Fibroblast of lung (primary cell): ENCODE results near the gene RTKN2. TPM values are rescaled to one million over a fixed set of nuclear protein-coding genes. Genes with fewer than 3 reads are reported as not detected.

ENCODE experiments used
- DNase-seq, 2 donors: peaks; one replicate each; pipeline versions ENCODE4 v3.0.0 to v3.0.0-alpha.2; 2010; ENCODE audit warnings: low read depth in 2 of 2
- H2AFZ ChIP-seq: 2 replicates; pipeline ENCODE4 v1.5.1; 2012; ENCODE audit warnings: low read length, control low read depth, inconsistent platforms
- H3K27ac ChIP-seq: 2 replicates; pipeline ENCODE4 v1.5.1; 2011; ENCODE audit warnings: low read length, control low read depth; ENCODE audit not compliant: insufficient read depth
- H3K27me3 ChIP-seq: 2 replicates; pipeline ENCODE4 v1.5.1; 2011; ENCODE audit warnings: mild to moderate bottlenecking, low read length; ENCODE audit not compliant: control insufficient read depth, insufficient read depth
- H3K36me3 ChIP-seq: 2 replicates; pipeline ENCODE4 v1.5.1; 2011; ENCODE audit warnings: low read length; ENCODE audit not compliant: control insufficient read depth, insufficient read depth
- H3K4me1 ChIP-seq: 2 replicates; pipeline ENCODE4 v1.5.1; 2011; ENCODE audit warnings: low read length; ENCODE audit not compliant: control insufficient read depth, insufficient read depth; ENCODE audit errors: extremely low read depth
- H3K4me2 ChIP-seq: 2 replicates; pipeline ENCODE4 v1.5.1; 2011; ENCODE audit warnings: low read length, control low read depth; ENCODE audit not compliant: insufficient read depth; ENCODE audit errors: extremely low read depth
- H3K4me3 ChIP-seq, 4 experiments: fragments of 200-600 bp in 1 of 4; sonication (generic) in 1 of 4; replicated peaks in 1 of 4; 2 replicates each; pipeline ENCODE4 v1.5.1; 2011 to 2016; ENCODE audit warnings: low read length in 4 of 4, low read depth in 3 of 4, mild to moderate bottlenecking in 3 of 4, control low read depth in 2 of 4, inconsistent platforms in 1 of 4, mixed read lengths in 1 of 4; ENCODE audit not compliant: insufficient read depth in 1 of 4; ENCODE audit errors: control extremely low read depth in 1 of 4
- H3K79me2 ChIP-seq: 2 replicates; pipeline ENCODE4 v1.5.1; 2012; ENCODE audit warnings: mild to moderate bottlenecking, low read length, inconsistent platforms; ENCODE audit not compliant: control insufficient read depth, insufficient read depth
- H3K9ac ChIP-seq: 2 replicates; pipeline ENCODE4 v1.5.1; 2011; ENCODE audit warnings: mild to moderate bottlenecking, low read length, control low read depth; ENCODE audit not compliant: insufficient read depth
- H3K9me3 ChIP-seq: 2 replicates; pipeline ENCODE4 v1.5.1; 2012; ENCODE audit warnings: low read depth, low read length; ENCODE audit not compliant: control insufficient read depth, insufficient read depth
- H4K20me1 ChIP-seq: 2 replicates; pipeline ENCODE4 v1.5.1; 2011; ENCODE audit warnings: low read length; ENCODE audit not compliant: control insufficient read depth, insufficient read depth; ENCODE audit errors: extremely low read depth
- EZH2 ChIP-seq: IDR thresholded peaks from 2 replicates; pipeline ENCODE4 v1.5.1; 2012; ENCODE audit warnings: low read length, control low read depth, mild to moderate bottlenecking; ENCODE audit errors: missing control alignments
- polyA plus RNA-seq, 2 donors: library from polyadenylated mRNA; depleted of rRNA in 1 of 2; stranded (reverse) in 1 of 2; unstranded in 1 of 2; fragments of >200 nt; gene quantifications; 2 replicates each; pipeline ENCODE4 v1.2.1, GENCODE V29; 2011 to 2012; ENCODE audit warnings: missing spikeins in 1 of 2
- total RNA-seq: library from RNA; depleted of rRNA; stranded (reverse); fragments of >200 nt; gene quantifications from 2 replicates; pipeline ENCODE4 v1.2.1, GENCODE V29; 2014
- TF ChIP-seq, protein P1 (sequence below), 2 donors: IDR thresholded peaks in 1 of 2; conservative IDR thresholded peaks in 1 of 2; 1 replicate in 1 of 2; 2 replicates in 1 of 2; pipeline ENCODE4 v1.5.1; 2011 to 2012; ENCODE audit warnings: low read length in 2 of 2, control low read depth in 1 of 2, inconsistent platforms in 1 of 2, low read depth in 1 of 2, mild to moderate bottlenecking in 1 of 2

Gene RTKN2
- total and polyA plus RNA-seq, 2 donors (not counting 1 experiment from before 2014, with no cell fraction given), result 1.1 to 1.2 TPM

GRCh38 chr10:62170732-62171131, 97.9 kb downstream of the RTKN2 start:
- DNase-seq, result no peak
- no peaks in the 10 kb centered on the region for H3K79me2 ChIP-seq

DNA sequence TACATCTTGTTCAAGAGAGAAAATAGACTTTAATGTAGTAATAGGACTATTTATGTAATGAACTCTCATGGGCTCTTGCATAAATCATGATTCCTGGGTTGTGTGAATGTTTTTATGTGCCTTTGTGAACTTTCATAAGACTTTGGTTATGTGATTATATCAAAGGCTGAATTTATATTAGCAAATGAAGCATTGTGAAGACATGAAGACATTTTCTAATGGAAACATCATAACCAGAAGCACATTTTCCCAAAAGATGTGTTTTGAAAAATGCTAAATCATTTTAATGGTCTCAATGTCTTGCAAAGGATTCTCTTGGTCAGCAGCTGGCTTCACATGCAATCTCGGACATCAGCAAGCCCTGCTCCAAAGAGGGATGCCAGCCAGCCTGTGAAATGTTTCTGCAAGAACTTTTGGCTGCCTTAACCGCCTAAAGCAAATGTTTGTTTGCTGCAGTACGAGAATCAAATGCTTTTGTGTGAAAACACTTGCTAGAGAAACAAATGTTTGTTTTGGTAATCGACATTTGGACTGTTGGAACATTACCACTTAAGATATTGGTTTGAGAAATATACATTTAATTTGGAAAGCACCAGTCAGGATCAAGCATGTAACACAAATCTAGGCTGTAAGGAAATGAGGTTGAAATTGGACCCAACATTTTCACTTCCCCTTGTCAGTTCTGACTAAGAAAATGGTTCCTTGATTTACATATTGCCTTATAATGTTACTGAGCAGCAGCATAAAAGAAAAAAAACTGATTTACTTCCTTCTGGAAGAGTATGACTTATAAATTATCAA, 102.1 kb downstream of the RTKN2 start:
- Histone ChIP-seq H3K4me3 (peak overlapping the region in 1 of 4 experiments; percentile 4), H3K9me3 (no peaks in the 10 kb centered on the region), H3K4me2 (peak overlapping the region; percentile 46), H3K27ac (no peak overlapping the region), H4K20me1 (no peaks in the 10 kb centered on the region), H3K36me3 (no peaks in the 10 kb centered on the region), H3K9ac (no peak overlapping the region), H3K4me1 (peaks cover 2% of the 10 kb centered on the region), H2AFZ (peak overlapping the region; percentile 65), H3K27me3 (no peaks in the 10 kb centered on the region), H3K79me2 (no peaks in the 10 kb centered on the region)
- TF ChIP-seq EZH2, result no peak
- peak in 1 of 2 donors; percentile 85 for DNase-seq

More at GRCh38 chr10:62170732-62171131, 97.9 kb downstream of the RTKN2 start:
- no peak overlapping the region for H3K4me3 ChIP-seq
- H3K9me3 ChIP-seq, result no peaks in the 10 kb centered on the region
- no peak overlapping the region for H3K9ac ChIP-seq
- H3K27me3 ChIP-seq, result no peaks in the 10 kb centered on the region
- no peak overlapping the region for H3K27ac ChIP-seq
- H4K20me1 ChIP-seq, result no peaks in the 10 kb centered on the region
- no peak overlapping the region for H2AFZ ChIP-seq
- H3K4me2 ChIP-seq, result no peak overlapping the region
- H3K36me3 ChIP-seq, result no peaks in the 10 kb centered on the region
- TF ChIP-seq EZH2, result no peak
- TF ChIP-seq, protein P1, sequence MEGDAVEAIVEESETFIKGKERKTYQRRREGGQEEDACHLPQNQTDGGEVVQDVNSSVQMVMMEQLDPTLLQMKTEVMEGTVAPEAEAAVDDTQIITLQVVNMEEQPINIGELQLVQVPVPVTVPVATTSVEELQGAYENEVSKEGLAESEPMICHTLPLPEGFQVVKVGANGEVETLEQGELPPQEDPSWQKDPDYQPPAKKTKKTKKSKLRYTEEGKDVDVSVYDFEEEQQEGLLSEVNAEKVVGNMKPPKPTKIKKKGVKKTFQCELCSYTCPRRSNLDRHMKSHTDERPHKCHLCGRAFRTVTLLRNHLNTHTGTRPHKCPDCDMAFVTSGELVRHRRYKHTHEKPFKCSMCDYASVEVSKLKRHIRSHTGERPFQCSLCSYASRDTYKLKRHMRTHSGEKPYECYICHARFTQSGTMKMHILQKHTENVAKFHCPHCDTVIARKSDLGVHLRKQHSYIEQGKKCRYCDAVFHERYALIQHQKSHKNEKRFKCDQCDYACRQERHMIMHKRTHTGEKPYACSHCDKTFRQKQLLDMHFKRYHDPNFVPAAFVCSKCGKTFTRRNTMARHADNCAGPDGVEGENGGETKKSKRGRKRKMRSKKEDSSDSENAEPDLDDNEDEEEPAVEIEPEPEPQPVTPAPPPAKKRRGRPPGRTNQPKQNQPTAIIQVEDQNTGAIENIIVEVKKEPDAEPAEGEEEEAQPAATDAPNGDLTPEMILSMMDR (conservative IDR thresholded peaks at IDR 0.05 in 1 of 2, IDR thresholded peaks at IDR 0.05 in 1 of 2; ENCODE audit: low read depth in 1 of 2, low read length in 2 of 2), result no peak
- H3K4me1 ChIP-seq, result peaks cover 2% of the 10 kb centered on the region

GRCh38 chr10:62165803-62166202, 102.8 kb downstream of the RTKN2 start:
- no peak overlapping the region for H3K4me2 ChIP-seq
- no peaks in the 10 kb centered on the region for H3K36me3 ChIP-seq
- H3K27ac ChIP-seq, result no peak overlapping the region

More at GRCh38 chr10:62165803-62166202, 102.8 kb downstream of the RTKN2 start:
- no peak for DNase-seq
- peaks cover 2% of the 10 kb centered on the region for H3K4me1 ChIP-seq
- H2AFZ ChIP-seq, result no peak overlapping the region
- TF ChIP-seq, protein P1 (conservative IDR thresholded peaks at IDR 0.05 in 1 of 2, IDR thresholded peaks at IDR 0.05 in 1 of 2; ENCODE audit: low read depth in 1 of 2, low read length in 2 of 2), result no peak
- no peak overlapping the region for H3K9ac ChIP-seq
- no peaks in the 10 kb centered on the region for H4K20me1 ChIP-seq
- no peak overlapping the region for H3K4me3 ChIP-seq
- H3K27me3 ChIP-seq, result no peaks in the 10 kb centered on the region
- no peaks in the 10 kb centered on the region for H3K9me3 ChIP-seq
- H3K79me2 ChIP-seq, result no peaks in the 10 kb centered on the region
